HFF-Myc (cell line): ENCODE results near the gene EYS.

Experiments
- DNase-seq: peaks from one replicate; pipeline ENCODE4 v3.0.0-alpha.2; 2011; ENCODE audit warnings: low read depth; ENCODE audit errors: extremely low read depth
- H3K4me3 ChIP-seq: replicated peaks from 2 replicates; pipeline ENCODE4 v1.5.1; 2011; ENCODE audit warnings: low read depth, mild to moderate bottlenecking, control low read depth, low read length
- CTCF ChIP-seq: IDR thresholded peaks from 2 replicates; pipeline ENCODE4 v1.5.1; 2012; ENCODE audit warnings: mild to moderate bottlenecking, low read depth, low read length, control low read depth; ENCODE audit errors: missing control alignments

The EYS gene

GRCh38 chr6:64723327-64724058, 983.5 kb downstream of the EYS start:
- DNase-seq: no peak
- no peak overlapping the region for H3K4me3 ChIP-seq
- no peak for TF ChIP-seq CTCF

- TF ChIP-seq CTCF: no peak
- DNase-seq: no peak
- no peak overlapping the region for H3K4me3 ChIP-seq
These were observed 985.2 kb downstream of the EYS start for GRCh38 chr6:64721865-64722264.

GRCh38 chr6:64717281-64717680, 989.7 kb downstream of the EYS start:
- TF ChIP-seq CTCF: no peak
- H3K4me3 ChIP-seq: no peak overlapping the region
- no peak for DNase-seq

DNA sequence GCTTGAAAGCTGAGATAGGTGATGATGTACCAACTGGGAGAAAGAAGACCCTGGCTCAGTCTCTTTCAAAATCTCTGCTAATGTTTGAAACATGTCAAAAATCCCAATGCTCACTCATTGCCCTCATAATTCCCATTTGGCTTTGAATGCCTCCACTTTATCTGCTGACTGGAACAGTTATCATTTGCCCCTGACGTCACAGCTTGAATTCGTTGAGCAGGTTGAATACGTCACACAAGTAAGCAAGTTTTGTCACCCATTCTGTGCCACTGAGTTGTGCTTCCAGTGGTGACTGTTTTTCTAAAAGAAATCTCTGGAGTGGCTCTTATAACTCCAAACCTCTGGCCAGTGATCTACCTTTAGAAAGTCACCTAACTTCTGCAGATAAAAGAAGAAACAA, 991.4 kb downstream of the EYS start:
- DNase-seq: no peak
- H3K4me3 ChIP-seq: no peak overlapping the region
- no peak for TF ChIP-seq CTCF

GRCh38 chr6:64714073-64714472, 993.0 kb downstream of the EYS start:
- TF ChIP-seq CTCF: no peak
- no peak overlapping the region for H3K4me3 ChIP-seq
- no peak for DNase-seq

- no peak overlapping the region for H3K4me3 ChIP-seq
- no peak for TF ChIP-seq CTCF
- no peak for DNase-seq
These were observed 993.9 kb downstream of the EYS start for GRCh38 chr6:64713175-64713574.

- TF ChIP-seq CTCF: no peak
These were observed 994.4 kb downstream of the EYS start for GRCh38 chr6:64712606-64713005.

More at GRCh38 chr6:64712606-64713005, 994.4 kb downstream of the EYS start:
- no peak for DNase-seq
- H3K4me3 ChIP-seq: no peak overlapping the region
